ENCODE measurements around the gene NPHP4. TPM values are rescaled to one million over a fixed set of nuclear protein-coding genes. Genes with fewer than 3 reads are reported as not detected.

Gene NPHP4
- total and polyA plus RNA-seq, 9 of the 15 experiments (the other 6 are each of a cell fraction or from before 2014, with no cell fraction given), result 0.52 to 26.2 (median 6.7) TPM

- TF ChIP-seq THRAP3 (IDR thresholded peaks at IDR 0.05; ENCODE audit: borderline replicate concordance) (no peak), DIDO1 (tag; IDR thresholded peaks at IDR 0.05; ENCODE audit: low read depth) (no peak), PCBP2 (IDR thresholded peaks at IDR 0.05; ENCODE audit: low read depth, low read length, poor library complexity, severe bottlenecking) (no peak), RNF219 (CRISPR knock-in tag; IDR thresholded peaks at IDR 0.05) (no peak), POLR2G (IDR thresholded peaks at IDR 0.05; ENCODE audit: low read depth, low read length) (no peak), PRDM10 (IDR thresholded peaks at IDR 0.05; ENCODE audit: partially characterized antibody) (no peak), CXXC5 (CRISPR knock-in tag; IDR thresholded peaks at IDR 0.05) (no peak), MTA1 (IDR thresholded peaks at IDR 0.05; ENCODE audit: borderline replicate concordance) (no peak)
Observed at GRCh38 chr1:5877001-5877400, 115.2 kb downstream of the NPHP4 start (continued).
